K562 (cell line): ENCODE results near the gene CENPT. TPM values are rescaled to one million over a fixed set of nuclear protein-coding genes. Genes with fewer than 3 reads are reported as not detected.

Experiments
- ARID1B ChIP-seq: fragments of 450-650 bp; IDR thresholded peaks from 2 replicates; pipeline ENCODE4 v1.6.1; 2016; ENCODE audit warnings: antibody characterized with exemption, mild to moderate bottlenecking, inconsistent platforms
- HDAC8 ChIP-seq: fragments of 450-650 bp; IDR thresholded peaks from 2 replicates; pipeline ENCODE4 v1.6.1; 2016; ENCODE audit warnings: mild to moderate bottlenecking, missing genetic modification characterization, moderate library complexity, missing compliant biosample characterization
- IRF2 ChIP-seq: sonication (generic); formaldehyde crosslinking; IDR thresholded peaks from 2 replicates; pipeline ENCODE4 v1.8.1; 2022; ENCODE audit warnings: mild to moderate bottlenecking, missing genetic modification reagents
- KAT7 ChIP-seq: sonication (generic); formaldehyde crosslinking; IDR thresholded peaks from 2 replicates; pipeline ENCODE4 v1.8.0; 2022; ENCODE audit warnings: missing genetic modification reagents, mild to moderate bottlenecking, borderline replicate concordance
- MEIS2 ChIP-seq: fragments of 450-650 bp; IDR thresholded peaks from 2 replicates; pipeline ENCODE4 v1.6.1; 2014; ENCODE audit warnings: mild to moderate bottlenecking; ENCODE audit not compliant: partially characterized antibody
- MXI1 ChIP-seq: IDR thresholded peaks from 2 replicates; pipeline ENCODE4 v1.6.1; 2011; ENCODE audit warnings: low read depth, mild to moderate bottlenecking, improper control_type of control experiment, low read length
- NR3C1 ChIP-seq: sonication (generic); formaldehyde crosslinking; IDR thresholded peaks from 2 replicates; pipeline ENCODE4 v1.8.1; 2022; ENCODE audit warnings: missing genetic modification reagents
- PTTG1 ChIP-seq: fragments of 450-650 bp; IDR thresholded peaks from 2 replicates; pipeline ENCODE4 v1.6.1; 2016; ENCODE audit warnings: low read depth, mild to moderate bottlenecking, missing genetic modification characterization, missing compliant biosample characterization
- RCOR1 ChIP-seq, 2 experiments: IDR thresholded peaks; 2 replicates each; pipeline ENCODE4 v1.6.1; 2012; ENCODE audit warnings: low read depth in 2 of 2, low read length in 2 of 2, borderline replicate concordance in 1 of 2, improper control_type of control experiment in 1 of 2
- SRF ChIP-seq, 2 experiments: fragments of 250-450, 450-650 bp in 1 of 2; sonication (Bioruptor Pico) in 1 of 2; sonication (generic) in 1 of 2; formaldehyde crosslinking; IDR thresholded peaks; 2 replicates each; pipeline versions ENCODE4 v1.5.0 to v1.5.1; 2020 to 2022; ENCODE audit warnings: mild to moderate bottlenecking in 1 of 2, missing genetic modification reagents in 1 of 2
- SRSF3 ChIP-seq: fragments of 200-400 bp; formaldehyde crosslinking; IDR thresholded peaks from 2 replicates; pipeline ENCODE4 v1.6.1; 2016; ENCODE audit warnings: mild to moderate bottlenecking, low read length, moderate library complexity; ENCODE audit not compliant: insufficient read depth
- TAF7 ChIP-seq: fragments of 450-650 bp; IDR thresholded peaks from 2 replicates; pipeline ENCODE4 v1.6.1; 2016; ENCODE audit warnings: missing genetic modification characterization, missing compliant biosample characterization
- TEAD1 ChIP-seq, 2 experiments: fragments of 450-650 bp in 1 of 2; sonication (generic) in 1 of 2; formaldehyde crosslinking; IDR thresholded peaks; 2 replicates each; pipeline versions ENCODE4 v1.4.0 to v1.8.0; 2020 to 2022; ENCODE audit warnings: mild to moderate bottlenecking in 2 of 2, missing genetic modification reagents in 1 of 2
- ZFPM2 ChIP-seq: fragments of 250-450 bp; sonication (Bioruptor Pico); IDR thresholded peaks from 2 replicates; pipeline ENCODE4 v1.5.1; 2022; ENCODE audit warnings: mild to moderate bottlenecking
- ZSCAN29 ChIP-seq: fragments of 450-650 bp; IDR thresholded peaks from 2 replicates; pipeline ENCODE4 v1.6.1; 2017
- polyA plus RNA-seq, 8 experiments: library from polyadenylated mRNA; depleted of rRNA in 4 of 8; stranded (reverse) in 5 of 8; unstranded in 3 of 8; fragments of >200 nt; fragmentation: Nextera tagmentation in 2 of 8; fragmentation: Illumina TruSeq in 1 of 8; extraction: Ambion mirVana in 2 of 8; extraction: Trizol in 1 of 8; gene quantifications; 2 replicates each; pipeline versions ENCODE4 v1.2.1 to v1.2.3, GENCODE V29; 2011 to 2014; ENCODE audit warnings: inconsistent platforms in 1 of 8, missing spikeins in 1 of 8
- total RNA-seq, 7 experiments: library from RNA; depleted of rRNA in 6 of 7; stranded (reverse); fragments of >200 nt in 6 of 7; fragmentation: Illumina TruSeq in 2 of 7; extraction: Trizol in 2 of 7; gene quantifications; 2 replicates each; pipeline versions ENCODE4 v1.2.1 to v1.2.3, GENCODE V29; 2011 to 2021; ENCODE audit warnings: low replicate concordance in 1 of 7
- TF ChIP-seq, protein P1 (sequence below), 3 experiments: IDR thresholded peaks in 2 of 3; conservative IDR thresholded peaks in 1 of 3; 2 replicates each; pipeline ENCODE4 v1.5.1; 2011 to 2012; ENCODE audit warnings: low read length in 3 of 3, mild to moderate bottlenecking in 3 of 3, control low read depth in 2 of 3, improper control_type of control experiment in 1 of 3, inconsistent platforms in 1 of 3, low read depth in 1 of 3, mixed read lengths in 1 of 3, moderate library complexity in 1 of 3; ENCODE audit not compliant: insufficient read depth in 2 of 3
- TF ChIP-seq, protein P2 (sequence below): fragments of 250-450 bp; sonication (Bioruptor Pico); IDR thresholded peaks from 2 replicates; pipeline ENCODE4 v1.5.0; 2022; ENCODE audit warnings: mild to moderate bottlenecking
- TF ChIP-seq, protein P3 (sequence below): sonication (generic); formaldehyde crosslinking; IDR thresholded peaks from 2 replicates; pipeline ENCODE4 v1.8.0; 2022; ENCODE audit warnings: mild to moderate bottlenecking, missing genetic modification reagents
- TF ChIP-seq, protein P4 (sequence below): fragments of 250-450 bp; sonication (Bioruptor Pico); IDR thresholded peaks from 2 replicates; pipeline ENCODE4 v1.6.1; 2021; ENCODE audit warnings: mild to moderate bottlenecking

Gene CENPT
- total and polyA plus RNA-seq, 9 of the 15 experiments (the other 6 are each of a cell fraction or from before 2014, with no cell fraction given): 3.6 to 94.2 (median 44.1) TPM

DNA sequence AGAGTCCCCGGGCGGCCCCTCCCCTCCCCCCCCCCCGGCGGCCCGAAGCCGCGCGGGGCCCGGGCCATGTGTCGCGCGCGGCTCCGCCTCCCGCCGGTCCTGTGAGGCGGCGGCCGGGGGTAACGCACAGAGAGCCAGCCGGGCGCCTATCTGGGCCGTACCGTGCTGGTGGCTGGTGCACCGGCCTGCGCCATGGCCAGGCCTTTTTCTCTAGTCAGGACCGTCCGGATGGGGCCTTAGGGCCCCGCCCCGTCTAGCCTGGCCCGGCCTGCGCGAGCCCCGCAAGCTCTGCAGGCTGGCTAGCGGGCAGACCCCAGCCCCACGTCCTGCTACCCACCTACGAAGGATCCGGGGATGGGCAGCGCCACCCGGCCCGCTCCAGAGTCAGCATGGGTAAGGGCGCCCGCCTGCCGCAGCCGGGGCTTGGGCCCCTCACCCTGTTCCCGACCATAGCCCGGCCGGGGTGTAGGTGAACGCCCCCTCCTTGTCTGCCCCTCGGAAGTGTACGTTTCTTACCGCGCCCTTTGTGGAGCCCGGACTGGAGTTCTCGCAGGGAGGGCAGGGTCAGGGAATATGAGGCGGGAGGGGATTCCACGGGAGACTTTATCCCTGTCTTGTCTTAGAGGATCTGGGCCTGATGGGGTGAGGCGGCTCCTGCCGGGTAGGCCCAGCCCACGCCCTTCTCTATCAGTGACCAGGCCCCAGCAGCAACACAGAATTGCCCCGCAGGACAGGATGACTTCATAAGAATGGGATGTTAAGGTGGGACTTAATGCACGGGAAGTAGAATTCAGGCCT is at the start of gene CENPT (continued):
- TF ChIP-seq MEIS2: no peak
- TF ChIP-seq ARID1B: peak; percentile 50
- TF ChIP-seq NR3C1: peak; percentile 80; the same call in 1 of the 2 replicates
- TF ChIP-seq SRF (CRISPR knock-in tag; IDR thresholded peaks at IDR 0.05): no peak
- TF ChIP-seq, protein P1, sequence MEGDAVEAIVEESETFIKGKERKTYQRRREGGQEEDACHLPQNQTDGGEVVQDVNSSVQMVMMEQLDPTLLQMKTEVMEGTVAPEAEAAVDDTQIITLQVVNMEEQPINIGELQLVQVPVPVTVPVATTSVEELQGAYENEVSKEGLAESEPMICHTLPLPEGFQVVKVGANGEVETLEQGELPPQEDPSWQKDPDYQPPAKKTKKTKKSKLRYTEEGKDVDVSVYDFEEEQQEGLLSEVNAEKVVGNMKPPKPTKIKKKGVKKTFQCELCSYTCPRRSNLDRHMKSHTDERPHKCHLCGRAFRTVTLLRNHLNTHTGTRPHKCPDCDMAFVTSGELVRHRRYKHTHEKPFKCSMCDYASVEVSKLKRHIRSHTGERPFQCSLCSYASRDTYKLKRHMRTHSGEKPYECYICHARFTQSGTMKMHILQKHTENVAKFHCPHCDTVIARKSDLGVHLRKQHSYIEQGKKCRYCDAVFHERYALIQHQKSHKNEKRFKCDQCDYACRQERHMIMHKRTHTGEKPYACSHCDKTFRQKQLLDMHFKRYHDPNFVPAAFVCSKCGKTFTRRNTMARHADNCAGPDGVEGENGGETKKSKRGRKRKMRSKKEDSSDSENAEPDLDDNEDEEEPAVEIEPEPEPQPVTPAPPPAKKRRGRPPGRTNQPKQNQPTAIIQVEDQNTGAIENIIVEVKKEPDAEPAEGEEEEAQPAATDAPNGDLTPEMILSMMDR (IDR thresholded peaks at IDR 0.05 in 2 of 3, conservative IDR thresholded peaks at IDR 0.05 in 1 of 3; ENCODE audit: insufficient read depth in 2 of 3, low read depth in 1 of 3, low read length in 3 of 3): no peak
- no peak for TF ChIP-seq IRF2 (CRISPR knock-in tag)
- no peak for TF ChIP-seq TAF7 (tag)
- TF ChIP-seq KAT7 (CRISPR knock-in tag): peak; percentile 67; the same call in 1 of the 2 replicates
- TF ChIP-seq MXI1: peak; percentile 28; the same call in 1 of the 2 replicates
- peak in 1 of 2 experiments; percentile 59; a peak in 1 of 4 replicates for TF ChIP-seq TEAD1 (CRISPR knock-in tag; IDR thresholded peaks at IDR 0.05)
- TF ChIP-seq SRSF3: no peak
- TF ChIP-seq ZSCAN29: no peak
- TF ChIP-seq RCOR1 (IDR thresholded peaks at IDR 0.05; ENCODE audit: borderline replicate concordance in 1 of 2, low read depth in 2 of 2, low read length in 2 of 2): peak in 1 of 2 experiments; percentile 40; a peak in 1 of 4 replicates
- TF ChIP-seq, protein P2, sequence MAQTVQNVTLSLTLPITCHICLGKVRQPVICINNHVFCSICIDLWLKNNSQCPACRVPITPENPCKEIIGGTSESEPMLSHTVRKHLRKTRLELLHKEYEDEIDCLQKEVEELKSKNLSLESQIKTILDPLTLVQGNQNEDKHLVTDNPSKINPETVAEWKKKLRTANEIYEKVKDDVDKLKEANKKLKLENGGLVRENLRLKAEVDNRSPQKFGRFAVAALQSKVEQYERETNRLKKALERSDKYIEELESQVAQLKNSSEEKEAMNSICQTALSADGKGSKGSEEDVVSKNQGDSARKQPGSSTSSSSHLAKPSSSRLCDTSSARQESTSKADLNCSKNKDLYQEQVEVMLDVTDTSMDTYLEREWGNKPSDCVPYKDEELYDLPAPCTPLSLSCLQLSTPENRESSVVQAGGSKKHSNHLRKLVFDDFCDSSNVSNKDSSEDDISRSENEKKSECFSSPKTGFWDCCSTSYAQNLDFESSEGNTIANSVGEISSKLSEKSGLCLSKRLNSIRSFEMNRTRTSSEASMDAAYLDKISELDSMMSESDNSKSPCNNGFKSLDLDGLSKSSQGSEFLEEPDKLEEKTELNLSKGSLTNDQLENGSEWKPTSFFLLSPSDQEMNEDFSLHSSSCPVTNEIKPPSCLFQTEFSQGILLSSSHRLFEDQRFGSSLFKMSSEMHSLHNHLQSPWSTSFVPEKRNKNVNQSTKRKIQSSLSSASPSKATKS (CRISPR knock-in tag): no peak
- TF ChIP-seq, protein P3, sequence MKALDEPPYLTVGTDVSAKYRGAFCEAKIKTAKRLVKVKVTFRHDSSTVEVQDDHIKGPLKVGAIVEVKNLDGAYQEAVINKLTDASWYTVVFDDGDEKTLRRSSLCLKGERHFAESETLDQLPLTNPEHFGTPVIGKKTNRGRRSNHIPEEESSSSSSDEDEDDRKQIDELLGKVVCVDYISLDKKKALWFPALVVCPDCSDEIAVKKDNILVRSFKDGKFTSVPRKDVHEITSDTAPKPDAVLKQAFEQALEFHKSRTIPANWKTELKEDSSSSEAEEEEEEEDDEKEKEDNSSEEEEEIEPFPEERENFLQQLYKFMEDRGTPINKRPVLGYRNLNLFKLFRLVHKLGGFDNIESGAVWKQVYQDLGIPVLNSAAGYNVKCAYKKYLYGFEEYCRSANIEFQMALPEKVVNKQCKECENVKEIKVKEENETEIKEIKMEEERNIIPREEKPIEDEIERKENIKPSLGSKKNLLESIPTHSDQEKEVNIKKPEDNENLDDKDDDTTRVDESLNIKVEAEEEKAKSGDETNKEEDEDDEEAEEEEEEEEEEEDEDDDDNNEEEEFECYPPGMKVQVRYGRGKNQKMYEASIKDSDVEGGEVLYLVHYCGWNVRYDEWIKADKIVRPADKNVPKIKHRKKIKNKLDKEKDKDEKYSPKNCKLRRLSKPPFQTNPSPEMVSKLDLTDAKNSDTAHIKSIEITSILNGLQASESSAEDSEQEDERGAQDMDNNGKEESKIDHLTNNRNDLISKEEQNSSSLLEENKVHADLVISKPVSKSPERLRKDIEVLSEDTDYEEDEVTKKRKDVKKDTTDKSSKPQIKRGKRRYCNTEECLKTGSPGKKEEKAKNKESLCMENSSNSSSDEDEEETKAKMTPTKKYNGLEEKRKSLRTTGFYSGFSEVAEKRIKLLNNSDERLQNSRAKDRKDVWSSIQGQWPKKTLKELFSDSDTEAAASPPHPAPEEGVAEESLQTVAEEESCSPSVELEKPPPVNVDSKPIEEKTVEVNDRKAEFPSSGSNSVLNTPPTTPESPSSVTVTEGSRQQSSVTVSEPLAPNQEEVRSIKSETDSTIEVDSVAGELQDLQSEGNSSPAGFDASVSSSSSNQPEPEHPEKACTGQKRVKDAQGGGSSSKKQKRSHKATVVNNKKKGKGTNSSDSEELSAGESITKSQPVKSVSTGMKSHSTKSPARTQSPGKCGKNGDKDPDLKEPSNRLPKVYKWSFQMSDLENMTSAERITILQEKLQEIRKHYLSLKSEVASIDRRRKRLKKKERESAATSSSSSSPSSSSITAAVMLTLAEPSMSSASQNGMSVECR (CRISPR knock-in tag): no peak
- no peak for TF ChIP-seq HDAC8 (tag)
- TF ChIP-seq PTTG1: no peak
- TF ChIP-seq ZFPM2 (CRISPR knock-in tag): no peak
- TF ChIP-seq, protein P4, sequence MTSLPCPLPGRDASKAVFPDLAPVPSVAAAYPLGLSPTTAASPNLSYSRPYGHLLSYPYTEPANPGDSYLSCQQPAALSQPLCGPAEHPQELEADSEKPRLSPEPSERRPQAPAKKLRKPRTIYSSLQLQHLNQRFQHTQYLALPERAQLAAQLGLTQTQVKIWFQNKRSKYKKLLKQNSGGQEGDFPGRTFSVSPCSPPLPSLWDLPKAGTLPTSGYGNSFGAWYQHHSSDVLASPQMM: no peak
